ENCODE measurements around the gene PLCH1. TPM values are rescaled to one million over a fixed set of nuclear protein-coding genes. Genes with fewer than 3 reads are reported as not detected.

PLCH1 gene
- total and polyA plus RNA-seq, 2 of the 8 experiments (the other 6 are each of a cell fraction or from before 2014, with no cell fraction given), result 5.8 to 17.2 TPM

- no peak overlapping the region for H2AK5ac ChIP-seq (ENCODE audit: low read depth, low read length)
- H3K18ac ChIP-seq (ENCODE audit: extremely low read depth, low read length), result no peak overlapping the region
- H3K9me3 ChIP-seq (ENCODE audit: insufficient read depth in 2 of 2, low read depth in 1 of 2, low read length in 1 of 2), result no peaks in the 10 kb centered on the region
- H3K4ac ChIP-seq (replicated peaks; ENCODE audit: insufficient read length, low read depth, low read length), result no peak overlapping the region
- H2BK5ac ChIP-seq (ENCODE audit: low read depth, low read length), result no peak overlapping the region
- no peak overlapping the region for H2BK120ac ChIP-seq (replicated peaks; ENCODE audit: low read depth, low read length)
- H3K27ac ChIP-seq (ENCODE audit: low read depth, low read length), result no peak overlapping the region
- H3K14ac ChIP-seq (ENCODE audit: insufficient read length), result no peak overlapping the region
- H4K91ac ChIP-seq (replicated peaks; ENCODE audit: insufficient read length, low read length), result no peak overlapping the region
- ChIA-PET CTCF (ENCODE audit: partially characterized antibody) (interaction anchor here (0.9 to 7.3 kb wide), 34 partner anchors 11 to 501 kb away, joined by 3 to 61 read pairs (median 4); no protein-coding TSS in a partner anchor), POLR2A (ENCODE audit: partially characterized antibody) (no interaction called here)
- DNase-seq (ENCODE audit: low read depth in 1 of 2, low spot score in 2 of 2), result no peak
- no peak overlapping the region for H2BK12ac ChIP-seq (ENCODE audit: low read depth, low read length)
- H3K36me3 ChIP-seq (ENCODE audit: control insufficient read depth in 2 of 4, insufficient read depth in 4 of 4, low read length in 3 of 4), result peaks cover 0 to 9% (median 0%) of the 10 kb centered on the region in 4 experiments; a peak in 2 of 8 replicates
- H3K9ac ChIP-seq (replicated peaks in 1 of 4; ENCODE audit: extremely low read depth in 1 of 4, low read depth in 3 of 4, low read length in 3 of 4), result no peak overlapping the region
- H3K27me3 ChIP-seq (replicated peaks in 1 of 4; ENCODE audit: control insufficient read depth in 3 of 4, extremely low read depth in 1 of 4, insufficient read depth in 3 of 4, low read length in 3 of 4), result no peaks in the 10 kb centered on the region
- H3K23me2 ChIP-seq (ENCODE audit: low read depth, low read length), result no peaks in the 10 kb centered on the region
- WGBS, 2 experiments (ENCODE audit: extremely low coverage in 1 of 2, insufficient coverage in 1 of 2, insufficient read length in 1 of 2, insufficient replicate concordance in 2 of 2, low coverage in 1 of 2, low lambda C conversion rate in 2 of 2, missing lambda C conversion rate in 1 of 2), result 85 to 100% methylated on average over 2 to 6 of the region's 6 CpGs
- H3K23ac ChIP-seq (ENCODE audit: insufficient read length), result no peak overlapping the region
- H4K5ac ChIP-seq (ENCODE audit: insufficient read length, low read depth, low read length), result no peak overlapping the region
- FAIRE-seq, result no peak
- H2BK15ac ChIP-seq (ENCODE audit: low read length), result no peak overlapping the region
- H3K4me3 ChIP-seq (ENCODE audit: extremely low read depth in 1 of 4, insufficient read depth in 2 of 4, low read depth in 3 of 4, low read length in 4 of 4), result no peak overlapping the region
- H3K79me2 ChIP-seq (ENCODE audit: control insufficient read depth in 1 of 2, insufficient read depth in 2 of 2, low read length in 2 of 2), result 0 out of 4 replicates have a peak, but pooled peaks cover 0 to 4% of the 10 kb centered on the region in 2 experiments
- H3K79me1 ChIP-seq (ENCODE audit: low read depth, low read length), result peaks cover 4% of the 10 kb centered on the region; the same call in 1 of the 2 replicates
- no peak overlapping the region for H4K8ac ChIP-seq (ENCODE audit: extremely low read depth, insufficient read depth, low read length)
- H4K20me1 ChIP-seq (replicated peaks in 1 of 2; ENCODE audit: control insufficient read depth in 1 of 2, insufficient read depth in 2 of 2, low read length in 2 of 2), result no peaks in the 10 kb centered on the region
- no peak overlapping the region for H2AFZ ChIP-seq (ENCODE audit: low read length)
- H2BK20ac ChIP-seq (ENCODE audit: low read length), result no peak overlapping the region
- no peak overlapping the region for H3K4me2 ChIP-seq (ENCODE audit: insufficient read depth in 1 of 2, low read depth in 2 of 2, low read length in 2 of 2)
- no peak overlapping the region for H3K56ac ChIP-seq (replicated peaks; ENCODE audit: insufficient read length, low read depth, low read length)
- H3K4me1 ChIP-seq (replicated peaks in 1 of 4; ENCODE audit: control insufficient read depth in 3 of 4, insufficient read depth in 4 of 4, low read length in 3 of 4), result peaks cover 0 to 8% (median 2%) of the 10 kb centered on the region in 4 experiments; a peak in 2 of 7 replicates
- TF ChIP-seq CHD1 (IDR thresholded peaks at IDR 0.05; ENCODE audit: low read depth, low read length) (no peak), GTF2F1 (IDR thresholded peaks at IDR 0.05; ENCODE audit: borderline replicate concordance, low read depth, low read length) (no peak), MAFK (IDR thresholded peaks at IDR 0.05; ENCODE audit: low read depth, low read length) (no peak), RFX5 (IDR thresholded peaks at IDR 0.05; ENCODE audit: borderline replicate concordance, low read depth, low read length) (no peak), MAX (IDR thresholded peaks at IDR 0.05) (no peak), SIN3A (conservative IDR thresholded peaks at IDR 0.05 in 1 of 2, IDR thresholded peaks at IDR 0.05 in 1 of 2; ENCODE audit: low read depth in 1 of 2, low read length in 2 of 2) (no peak), CEBPB (IDR thresholded peaks at IDR 0.05; ENCODE audit: low read depth, low read length) (no peak), ASH2L (IDR thresholded peaks at IDR 0.05; ENCODE audit: low read length) (no peak), TEAD4 (IDR thresholded peaks at IDR 0.05; ENCODE audit: low read depth, low read length) (no peak), SP1 (IDR thresholded peaks at IDR 0.05; ENCODE audit: low read depth, low read length) (no peak)
Observed at GRCh38 chr3:155702745-155703591, 41.9 kb downstream of the PLCH1 start.

Data from H1 (cell line).